Fibroblast of mammary gland (primary cell): ENCODE data around the gene PRKCZ.
A peak's percentile ranks its signal among the peaks of the same experiment; 100 is the strongest.

Experiments used
- DNase-seq: peaks from one replicate; pipeline ENCODE4 v3.0.0-alpha.2; 2010; ENCODE audit warnings: low read depth
- H3K4me3 ChIP-seq: 2 replicates; pipeline ENCODE4 v1.5.1; 2011; ENCODE audit warnings: low read depth, mild to moderate bottlenecking, low read length, moderate library complexity; ENCODE audit not compliant: control insufficient read depth
- CTCF ChIP-seq: conservative IDR thresholded peaks from 2 replicates; pipeline ENCODE4 v1.5.1; 2011; ENCODE audit warnings: low read depth, low read length, inconsistent platforms; ENCODE audit not compliant: control insufficient read depth, insufficient read depth

PRKCZ gene

DNA sequence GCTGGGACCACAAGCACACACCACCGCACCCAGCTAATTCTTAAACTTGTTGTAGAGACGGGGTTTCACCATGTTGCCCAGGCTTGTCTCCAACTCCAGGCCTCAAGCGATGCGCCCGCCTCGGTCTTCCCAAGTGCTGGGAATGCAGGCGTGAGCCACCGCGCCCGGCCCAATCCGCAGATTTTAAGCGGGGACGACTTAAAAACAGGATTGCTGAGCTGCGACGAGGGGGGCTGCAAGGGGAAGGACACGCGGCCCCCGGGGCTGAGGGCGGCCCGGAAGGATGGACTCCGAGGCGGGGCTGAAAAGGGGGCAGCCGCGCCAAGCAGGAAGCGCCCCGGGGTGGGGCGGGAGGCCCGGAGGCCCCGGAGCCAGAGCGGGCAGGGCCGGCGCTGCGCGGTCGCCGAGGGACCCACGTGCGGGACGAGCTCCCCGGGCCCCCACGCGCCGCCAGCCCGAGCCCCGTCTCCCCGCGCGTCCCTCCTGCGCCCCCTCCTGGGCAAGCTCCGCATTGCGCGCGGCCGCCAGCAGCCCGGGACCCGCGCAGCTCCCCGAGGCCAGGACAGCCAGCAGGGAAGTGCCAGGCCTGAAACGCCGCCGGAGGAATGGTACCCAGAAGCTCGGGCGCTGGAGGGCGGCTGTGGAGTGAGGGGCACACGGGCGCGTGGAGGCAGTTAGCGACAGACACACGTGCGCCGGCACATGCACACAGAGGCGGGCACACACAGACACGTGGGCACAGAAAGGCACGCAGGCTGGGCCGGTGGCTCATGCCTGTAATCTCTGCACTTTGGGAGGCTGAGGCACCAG lies 5.5 kb upstream of the PRKCZ start:
- H3K4me3 ChIP-seq = no peak overlapping the region
- DNase-seq = peak; percentile 15
- TF ChIP-seq CTCF = no peak

- H3K4me3 ChIP-seq = no peak overlapping the region
- TF ChIP-seq CTCF = no peak
- peak; percentile 41 for DNase-seq
These were observed 4.6 kb upstream of the PRKCZ start for GRCh38 chr1:2045468-2046173.

DNA sequence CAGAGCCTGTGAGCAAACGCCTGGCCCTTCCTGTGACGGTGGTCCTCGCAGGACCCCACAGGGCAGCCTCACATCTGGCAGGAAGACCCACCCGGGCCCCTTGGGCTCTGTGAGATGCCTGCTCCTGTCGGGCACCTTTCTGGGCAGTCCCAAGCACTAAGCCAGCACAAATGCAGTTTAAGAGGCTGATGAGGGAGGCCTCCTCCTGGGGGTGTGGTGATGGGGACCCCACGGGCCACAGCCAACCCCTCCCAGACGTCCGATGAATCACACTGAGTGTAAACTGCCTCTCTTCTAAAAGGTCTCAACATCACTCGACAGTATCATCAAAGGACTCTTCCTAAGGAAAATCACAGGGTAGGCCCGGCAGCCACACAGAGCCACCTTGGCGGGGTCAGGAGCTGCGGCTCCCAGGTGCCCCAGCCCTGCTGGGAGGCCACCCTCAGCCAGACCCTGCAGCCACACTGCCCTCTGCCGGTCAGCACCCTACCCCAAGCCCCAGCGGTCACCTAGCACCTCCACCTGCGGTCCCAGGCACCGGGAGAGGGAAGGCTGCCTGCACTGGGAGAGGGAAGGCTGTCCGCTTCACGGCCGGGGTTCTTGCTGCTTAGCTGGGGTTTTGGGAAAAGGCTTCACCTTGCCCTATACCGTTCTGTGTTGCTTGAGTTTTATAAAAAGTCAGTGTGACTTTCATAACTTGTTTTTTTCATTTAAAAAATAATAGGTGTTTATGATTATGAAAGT lies 3.9 kb upstream of the PRKCZ start:
- peak; percentile 55 for TF ChIP-seq CTCF

GRCh38 chr1:2046953-2047748 lies 3.1 kb upstream of the PRKCZ start:
- DNase-seq = no peak
- TF ChIP-seq CTCF = no peak
- no peak overlapping the region for H3K4me3 ChIP-seq

More for the DNA sequence above, 3.9 kb upstream of the PRKCZ start:
- H3K4me3 ChIP-seq = no peak overlapping the region
- DNase-seq = peak; percentile 2

GRCh38 chr1:2047749-2048729 lies 2.2 kb upstream of the PRKCZ start:
- TF ChIP-seq CTCF = no peak
- no peak for DNase-seq
- no peak overlapping the region for H3K4me3 ChIP-seq
